Femur (tissue), 1 donor: ENCODE data around the gene IFIT1B.
A peak's percentile ranks its signal among the peaks of the same experiment; 100 is the strongest.

ENCODE experiments used
- DNase-seq: peaks from one replicate; pipeline ENCODE4 v3.0.0-alpha.2; 2017

Gene IFIT1B

GRCh38 chr10:89414879-89415821, 37.3 kb downstream of the IFIT1B start:
- peak; percentile 65 for DNase-seq

DNA sequence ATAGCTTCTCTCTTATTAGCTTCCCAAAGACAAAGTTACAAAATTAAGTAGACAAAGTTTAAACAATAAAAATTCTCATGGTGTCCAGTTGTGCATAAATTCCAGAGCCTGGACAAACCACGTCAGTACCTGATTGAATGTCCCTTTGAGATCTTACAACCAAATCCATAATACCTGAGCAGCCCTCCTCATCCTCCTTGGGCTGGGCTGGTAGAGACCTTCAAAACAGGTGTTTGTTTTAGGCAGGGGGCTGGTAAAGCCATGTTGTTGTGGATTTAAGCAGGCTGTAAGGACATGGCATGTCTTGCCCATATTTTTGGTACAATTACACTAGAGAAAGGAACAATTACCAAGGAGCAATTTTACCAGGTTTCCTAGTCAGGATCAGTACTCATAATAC, 38.6 kb downstream of the IFIT1B start:
- no peak for DNase-seq

DNA sequence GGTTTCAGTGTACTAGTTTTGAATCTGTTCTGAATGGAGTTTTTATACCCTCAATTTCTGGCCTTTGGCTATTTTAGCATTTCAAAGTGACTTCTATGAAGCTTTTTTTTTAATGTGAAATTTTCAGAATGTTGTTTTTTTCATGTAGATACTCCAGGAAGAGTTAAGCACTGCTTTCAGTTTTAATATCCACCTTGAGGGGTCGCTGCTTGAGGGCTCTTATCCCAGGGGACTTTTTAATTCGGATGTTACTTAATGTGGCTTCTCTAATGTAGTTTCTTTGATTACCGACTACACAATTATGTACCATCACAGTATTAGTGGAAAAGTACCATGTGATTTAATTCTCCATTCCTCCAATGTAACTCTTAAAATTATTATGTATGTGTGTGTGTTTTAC, 41.7 kb downstream of the IFIT1B start:
- no peak for DNase-seq

DNA sequence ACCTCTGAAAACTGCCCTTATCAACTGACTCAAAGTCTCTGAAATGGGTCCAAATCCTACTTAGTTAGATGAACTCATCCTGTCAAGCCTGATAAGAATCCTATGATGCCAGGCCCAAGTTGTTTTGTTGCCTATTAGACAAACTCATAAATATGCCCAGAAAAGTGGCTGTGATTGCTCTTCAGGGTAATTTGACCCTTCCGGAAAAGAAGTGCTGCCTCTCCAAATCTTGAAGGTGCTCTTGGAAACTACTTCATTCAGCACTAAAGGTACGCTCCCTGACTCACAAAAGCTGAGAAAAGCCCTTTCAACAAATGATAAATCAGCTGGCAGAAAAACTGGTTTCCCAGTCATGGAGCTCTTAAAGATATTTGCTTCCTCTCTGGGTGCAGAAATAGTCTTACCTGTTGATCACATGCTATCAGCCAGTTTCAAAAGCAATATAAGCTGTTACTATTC, 43.2 kb downstream of the IFIT1B start:
- DNase-seq, result no peak

- no peak for DNase-seq
Measured at GRCh38 chr10:89425000-89425399, 47.1 kb downstream of the IFIT1B start.

DNA sequence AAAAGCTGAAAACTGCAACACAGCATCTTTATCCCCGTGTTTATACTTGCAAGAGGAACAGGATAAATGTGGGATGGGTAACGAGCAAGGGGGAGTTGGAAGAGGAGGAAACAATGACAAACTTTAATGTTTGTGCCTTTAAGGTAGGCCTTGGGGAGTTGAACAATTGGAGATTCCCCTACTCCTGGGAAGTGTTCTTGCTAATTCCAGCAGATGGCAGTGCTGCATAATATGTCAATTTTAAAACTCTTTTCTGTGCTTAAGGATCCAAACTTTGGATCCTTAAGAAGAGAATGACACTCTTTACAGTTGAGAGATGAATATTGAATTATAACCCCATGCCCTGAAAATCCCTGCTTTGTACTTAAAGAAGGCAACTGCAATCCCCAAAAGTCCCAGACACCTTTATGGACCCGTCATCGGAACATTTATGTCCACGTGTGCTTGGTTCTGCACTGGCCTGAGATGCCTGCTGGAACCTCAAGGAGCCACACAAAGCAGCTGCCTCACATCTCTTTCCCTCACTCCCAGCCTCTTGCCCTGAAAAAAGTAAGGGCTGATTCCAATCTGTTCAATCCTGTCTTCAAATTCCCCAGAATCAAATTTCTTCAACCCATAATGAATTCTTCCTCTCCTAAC, 48.5 kb downstream of the IFIT1B start:
- DNase-seq, result no peak

- no peak for DNase-seq
Measured at GRCh38 chr10:89427629-89428028, 49.8 kb downstream of the IFIT1B start.

DNA sequence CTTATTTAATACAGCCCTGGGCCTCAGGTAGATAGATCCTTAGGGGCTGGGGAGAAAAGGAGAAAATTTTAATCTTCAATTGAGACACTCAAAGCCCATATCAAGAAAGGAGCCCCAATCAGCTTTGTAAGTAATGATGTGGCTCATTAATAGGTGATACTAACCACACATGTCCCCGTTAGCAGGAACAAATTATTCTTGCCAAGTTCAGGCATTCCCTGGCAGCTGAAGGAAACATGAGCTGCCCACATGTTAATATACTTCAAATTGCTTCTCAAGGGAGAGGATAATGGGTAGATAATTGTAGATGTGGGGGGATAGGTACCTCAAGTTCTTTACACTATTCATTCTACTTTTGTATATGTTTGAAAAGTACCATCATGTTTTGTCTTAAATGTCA, 51.0 kb downstream of the IFIT1B start:
- no peak for DNase-seq

DNA sequence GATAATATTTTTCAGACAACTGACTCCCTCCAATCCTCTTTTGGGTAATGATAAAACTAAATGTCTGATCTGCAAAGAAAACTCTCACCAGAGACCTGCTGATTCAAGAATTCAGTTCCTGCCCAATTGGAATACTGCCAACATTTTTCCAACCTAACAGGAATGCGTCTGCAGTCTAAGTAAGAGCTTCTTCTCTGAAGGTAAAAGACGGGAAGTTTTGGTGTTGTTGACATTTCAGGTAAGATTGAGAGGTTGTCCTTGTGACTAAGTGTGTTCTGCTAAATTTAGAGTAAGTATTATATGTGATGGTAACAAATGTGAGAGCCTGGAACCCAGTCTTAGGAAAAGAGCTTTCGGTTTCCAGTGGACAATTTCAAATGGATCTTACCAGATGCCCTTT, 54.1 kb downstream of the IFIT1B start:
- no peak for DNase-seq
